Measurements from ENCODE around the gene ATP6V0C. TPM values are rescaled to one million over a fixed set of nuclear protein-coding genes. Genes with fewer than 3 reads are reported as not detected.

ATP6V0C gene
- total RNA-seq, 2 donors from 2014 or later: 114 to 164 TPM

GRCh38 chr16:2485811-2486507 is 27.8 kb upstream of the ATP6V0C start:
- intact Hi-C loops (cut with DNase I): no loop called here
- H3K27ac ChIP-seq: no peak overlapping the region
- no peak for TF ChIP-seq POLR2AphosphoS5 (IDR thresholded peaks at IDR 0.05)

DNA sequence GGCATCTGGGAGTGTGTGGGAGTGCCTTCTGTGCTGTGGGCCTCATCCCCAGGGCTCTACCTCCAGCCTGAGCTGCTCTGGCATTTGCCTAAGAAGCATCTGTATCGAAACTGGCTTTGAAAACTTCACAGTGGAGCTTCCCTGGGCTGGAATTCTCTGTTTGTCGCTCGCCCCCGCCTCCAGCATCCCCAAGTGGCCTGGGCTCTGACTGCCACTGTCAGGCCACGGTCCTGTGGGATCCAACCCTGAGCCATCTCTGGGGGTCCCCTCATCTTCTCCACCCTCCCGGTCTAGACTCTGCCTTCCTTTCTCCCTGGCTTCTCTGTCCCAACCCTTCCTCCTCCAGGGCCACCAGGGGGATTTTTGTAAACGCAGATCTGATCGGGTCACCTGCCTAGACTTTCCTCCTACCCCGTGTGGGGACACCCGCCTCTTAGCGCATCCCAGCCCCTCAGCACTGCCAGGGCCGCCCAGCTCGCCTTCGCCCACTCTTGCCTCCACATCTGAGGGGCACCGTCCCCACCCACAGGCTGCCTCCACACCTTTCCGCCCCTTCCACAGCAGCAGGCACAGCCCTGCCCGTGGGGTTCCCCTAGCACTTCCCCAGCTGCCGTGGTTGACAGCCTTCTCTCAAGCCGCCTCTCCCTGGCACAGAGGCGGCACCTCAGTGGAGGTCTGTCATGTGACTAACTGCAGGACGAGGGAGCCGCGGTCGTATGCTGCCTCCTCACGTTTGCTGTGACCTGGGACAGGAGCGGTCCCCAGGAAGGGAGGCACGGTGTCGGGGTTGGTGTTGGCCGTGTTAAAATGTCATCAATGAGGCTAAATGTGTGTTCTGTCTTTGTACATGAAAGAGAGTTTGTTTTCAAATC is 26.9 kb upstream of the ATP6V0C start:
- Histone ChIP-seq H3K4me1 (replicated peaks) (peaks cover 2% of the 10 kb centered on the region), H3K4me3 (no peak overlapping the region), H3K36me3 (no peaks in the 10 kb centered on the region), H3K27ac (no peak overlapping the region), H3K9me3 (no peaks in the 10 kb centered on the region), H3K27me3 (replicated peaks; ENCODE audit: insufficient read depth) (no peaks in the 10 kb centered on the region)
- DNase-seq (ENCODE audit: low spot score): peak; percentile 56
- intact Hi-C loops (cut with DNase I): no loop called here
- WGBS: 63% methylated on average over 29 of the region's 29 CpGs
- TF ChIP-seq CTCF (IDR thresholded peaks at IDR 0.05): peak in 3 of 4 experiments; percentile 26 to 57 (median 50)
- TF ChIP-seq POLR2A (IDR thresholded peaks at IDR 0.05): no peak
- TF ChIP-seq POLR2AphosphoS5 (IDR thresholded peaks at IDR 0.05): peak; percentile 52

More at GRCh38 chr16:2485811-2486507, 27.8 kb upstream of the ATP6V0C start:
- Histone ChIP-seq H3K4me1 (replicated peaks) (peaks cover 2% of the 10 kb centered on the region), H3K36me3 (no peaks in the 10 kb centered on the region), H3K4me3 (no peak overlapping the region), H3K27me3 (replicated peaks; ENCODE audit: insufficient read depth) (no peaks in the 10 kb centered on the region), H3K9me3 (no peaks in the 10 kb centered on the region)
- no peak for DNase-seq (ENCODE audit: low spot score)
- 85% methylated on average over 31 of the region's 33 CpGs for WGBS

- Histone ChIP-seq H3K27ac (no peak overlapping the region), H3K4me3 (no peak overlapping the region), H3K36me3 (no peaks in the 10 kb centered on the region), H3K4me1 (replicated peaks) (peaks cover 2% of the 10 kb centered on the region), H3K27me3 (replicated peaks; ENCODE audit: insufficient read depth) (no peaks in the 10 kb centered on the region), H3K9me3 (no peaks in the 10 kb centered on the region)
- 71% methylated on average over 8 of the region's 8 CpGs for WGBS
- TF ChIP-seq CTCF (IDR thresholded peaks at IDR 0.05): no peak
- TF ChIP-seq POLR2A (IDR thresholded peaks at IDR 0.05): no peak
- TF ChIP-seq POLR2AphosphoS5 (IDR thresholded peaks at IDR 0.05): no peak
- DNase-seq (ENCODE audit: low spot score): no peak
- intact Hi-C loops (cut with DNase I): no loop called here
Observed at GRCh38 chr16:2487517-2487842, 26.3 kb upstream of the ATP6V0C start.

GRCh38 chr16:2487903-2488531 is 25.7 kb upstream of the ATP6V0C start:
- intact Hi-C loops (cut with DNase I): no loop called here
- no peaks in the 10 kb centered on the region for H3K27me3 ChIP-seq (replicated peaks; ENCODE audit: insufficient read depth)
- H3K36me3 ChIP-seq: no peaks in the 10 kb centered on the region
- H3K4me1 ChIP-seq (replicated peaks): peaks cover 2% of the 10 kb centered on the region
- H3K4me3 ChIP-seq: no peak overlapping the region
- DNase-seq (ENCODE audit: low spot score): no peak
- H3K27ac ChIP-seq: no peak overlapping the region
- TF ChIP-seq CTCF (IDR thresholded peaks at IDR 0.05): no peak
- TF ChIP-seq POLR2AphosphoS5 (IDR thresholded peaks at IDR 0.05): no peak
- no peak for TF ChIP-seq POLR2A (IDR thresholded peaks at IDR 0.05)
- no peaks in the 10 kb centered on the region for H3K9me3 ChIP-seq
- 70% methylated on average over 11 of the region's 15 CpGs for WGBS

DNA sequence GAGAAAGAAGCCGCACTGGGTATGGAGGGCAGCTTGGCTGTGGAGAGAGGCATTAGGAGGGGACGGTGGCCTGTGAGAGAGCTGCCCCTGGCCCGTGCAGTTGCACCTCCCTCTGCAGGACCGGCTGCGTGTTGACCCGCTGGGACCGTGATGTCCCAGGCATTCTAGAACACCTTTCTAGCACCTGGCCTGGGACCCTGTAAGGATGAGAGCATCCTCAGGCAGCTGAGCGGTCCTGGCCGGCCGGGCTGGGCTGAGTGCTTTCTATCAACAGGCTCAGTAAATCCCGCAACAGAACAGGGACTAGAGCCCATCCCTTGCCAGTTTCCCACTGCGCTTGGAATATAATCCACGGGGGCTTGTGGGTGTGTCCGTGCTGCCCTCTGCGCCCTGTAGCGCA is 24.2 kb upstream of the ATP6V0C start:
- H3K27me3 ChIP-seq (replicated peaks; ENCODE audit: insufficient read depth): no peaks in the 10 kb centered on the region
- TF ChIP-seq CTCF (IDR thresholded peaks at IDR 0.05) (no peak), POLR2A (IDR thresholded peaks at IDR 0.05) (no peak), POLR2AphosphoS5 (IDR thresholded peaks at IDR 0.05) (no peak)
- no peak for DNase-seq (ENCODE audit: low spot score)
- no peak overlapping the region for H3K27ac ChIP-seq
- H3K36me3 ChIP-seq: no peaks in the 10 kb centered on the region
- intact Hi-C loops (cut with DNase I): no loop called here
- H3K9me3 ChIP-seq: no peaks in the 10 kb centered on the region
- H3K4me1 ChIP-seq (replicated peaks): peaks cover 2% of the 10 kb centered on the region
- no peak overlapping the region for H3K4me3 ChIP-seq
- 91% methylated on average over 16 of the region's 16 CpGs for WGBS

All from prostate gland (tissue), 2 donors.